Effector CD8-positive, alpha-beta T cell (primary cell): ENCODE data around the gene BNC1.
"Not testable (repeated sequence)": the region's sequence is repeated elsewhere in the genome, so short reads cannot be mapped to it uniquely, and the experiment has no call there.

ENCODE experiments used
- DNase-seq: peaks from one replicate; lab custom pipeline; 2025; lab: John Stamatoyannopoulos, UW

Gene BNC1

DNA sequence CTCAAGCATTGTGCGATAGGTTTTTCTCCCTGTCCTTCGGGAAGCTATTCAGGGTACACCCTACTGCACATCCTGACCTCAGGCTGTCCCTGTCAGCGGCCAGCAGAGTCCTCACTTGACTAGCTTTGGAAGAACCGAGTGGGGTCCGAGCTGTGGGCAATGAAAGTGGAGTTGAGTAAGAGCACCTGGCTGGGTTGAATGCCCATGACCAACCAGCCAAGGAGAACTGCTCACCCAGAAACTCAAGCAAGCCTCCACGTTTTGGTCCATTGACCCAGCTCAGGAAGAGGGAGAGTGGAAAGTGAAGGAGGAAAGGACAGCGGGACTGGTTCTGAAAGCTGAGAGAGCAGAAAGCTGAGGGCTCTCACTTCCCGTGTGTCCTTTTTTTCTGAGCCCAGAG is 40.8 kb downstream of the BNC1 start:
- no peak for DNase-seq

GRCh38 chr15:83230242-83230641 is 54.2 kb downstream of the BNC1 start:
- no peak for DNase-seq

GRCh38 chr15:83225449-83225848 is 59.0 kb downstream of the BNC1 start:
- DNase-seq = no peak

DNA sequence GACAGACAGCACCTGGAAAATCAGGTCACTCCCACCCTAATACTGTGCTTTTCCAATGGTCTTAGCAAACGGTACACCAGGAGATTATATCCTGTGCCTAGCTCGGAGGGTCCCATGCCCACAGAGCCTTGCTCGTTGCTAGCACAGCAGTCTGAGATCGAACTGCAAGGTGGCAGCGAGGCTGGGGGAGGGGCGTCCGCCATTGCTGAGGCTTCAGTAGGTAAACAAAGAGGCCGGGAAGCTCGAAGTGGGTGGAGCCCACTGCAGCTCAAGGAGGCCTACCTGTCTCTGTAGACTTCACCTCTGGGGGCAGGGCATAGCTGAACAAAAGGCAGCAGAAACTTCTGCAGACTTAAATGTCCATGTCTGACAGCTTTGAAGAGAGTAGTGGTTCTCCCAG is 62.7 kb downstream of the BNC1 start:
- not testable (repeated sequence) for DNase-seq

- DNase-seq = no peak
Observed at GRCh38 chr15:83219026-83219425, 65.4 kb downstream of the BNC1 start.

- DNase-seq = no peak
Observed at GRCh38 chr15:83215306-83215705, 69.2 kb downstream of the BNC1 start.

DNA sequence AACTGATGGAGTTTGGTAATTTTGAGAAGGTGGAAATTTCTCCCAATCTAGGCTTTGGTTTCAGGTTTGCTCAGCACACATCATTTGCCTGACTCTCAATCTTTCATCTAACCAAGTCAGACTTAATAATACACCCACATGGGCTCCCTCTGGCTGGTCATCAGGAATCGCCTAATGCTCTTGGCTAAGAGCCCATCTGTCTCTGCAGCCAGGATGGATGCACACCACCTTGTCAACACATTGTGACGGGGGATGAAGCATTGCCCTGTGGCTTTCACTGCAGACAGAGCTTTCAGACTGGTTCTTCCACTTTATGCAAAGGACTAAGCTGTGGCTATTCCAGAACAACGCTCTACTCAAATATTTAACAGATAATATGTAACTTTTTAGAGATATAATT is 73.8 kb downstream of the BNC1 start:
- no peak for DNase-seq

DNA sequence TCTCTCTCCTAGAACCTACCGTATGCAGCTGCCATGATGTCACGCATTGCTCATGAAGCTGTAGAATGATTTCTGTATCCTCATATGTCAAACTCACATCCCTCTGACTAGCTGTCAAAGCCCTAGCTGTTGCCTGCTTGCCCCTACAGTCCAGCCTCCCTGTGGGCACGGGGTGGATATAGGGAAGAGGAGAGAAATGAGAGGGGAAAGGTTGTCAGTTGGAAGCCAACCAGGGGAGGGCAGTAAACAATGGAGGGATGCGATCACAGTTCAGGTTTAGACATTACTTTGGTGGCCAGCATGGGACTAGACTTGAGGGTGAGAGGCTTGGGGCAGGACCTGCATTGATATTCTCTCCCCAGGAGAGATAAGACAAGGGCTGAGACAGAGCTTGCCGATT is 75.1 kb downstream of the BNC1 start:
- no peak for DNase-seq

GRCh38 chr15:83208367-83208661 is 76.2 kb downstream of the BNC1 start:
- DNase-seq = no peak

GRCh38 chr15:83207660-83208366 is 76.7 kb downstream of the BNC1 start, which contains the start of gene HDGFL3:
HDGFL3 (minus strand) TSS chr15:83207823; CDS start chr15:83207414, 409 bp downstream.
- DNase-seq = no peak

- DNase-seq = no peak
Observed at GRCh38 chr15:83207009-83207659, 77.3 kb downstream of the BNC1 start.

DNA sequence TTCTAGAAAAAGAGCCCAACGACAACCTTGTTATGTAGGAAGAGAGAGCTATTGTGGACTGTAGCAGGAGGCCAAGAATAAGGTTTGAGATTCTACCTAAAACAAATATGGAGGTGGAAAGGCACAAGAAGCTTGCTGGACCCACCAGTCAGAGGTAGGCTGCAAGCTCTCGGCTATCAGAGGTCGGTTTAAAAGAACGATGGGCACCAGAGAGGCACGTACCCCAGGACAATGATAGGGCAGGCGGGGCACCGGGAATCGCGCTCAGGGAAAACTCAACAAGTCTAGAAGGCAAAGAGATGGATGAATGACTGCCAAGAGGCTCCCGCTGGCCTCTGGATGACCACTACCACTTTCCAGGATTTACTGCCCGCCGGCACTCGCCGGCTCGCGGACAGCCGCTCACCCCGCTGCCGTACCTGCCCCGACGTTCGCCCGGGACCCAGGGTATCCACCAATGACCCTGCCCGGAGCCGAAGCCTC is 77.9 kb downstream of the BNC1 start:
- no peak for DNase-seq
